AG08395 (cell line): ENCODE measurements around the gene PHTF1.
"Not testable (repeated sequence)": the region's sequence is repeated elsewhere in the genome, so short reads cannot be mapped to it uniquely, and the experiment has no call there.

Source experiments
- DNase-seq: peaks from one replicate; pipeline ENCODE4 v3.0.0; 2012; ENCODE audit warnings: mixed read lengths, low spot score

PHTF1 gene

GRCh38 chr1:113777561-113777960 lies 18.3 kb upstream of the PHTF1 start:
- no peak for DNase-seq

GRCh38 chr1:113770031-113770430 lies 10.7 kb upstream of the PHTF1 start:
- no peak for DNase-seq

DNA sequence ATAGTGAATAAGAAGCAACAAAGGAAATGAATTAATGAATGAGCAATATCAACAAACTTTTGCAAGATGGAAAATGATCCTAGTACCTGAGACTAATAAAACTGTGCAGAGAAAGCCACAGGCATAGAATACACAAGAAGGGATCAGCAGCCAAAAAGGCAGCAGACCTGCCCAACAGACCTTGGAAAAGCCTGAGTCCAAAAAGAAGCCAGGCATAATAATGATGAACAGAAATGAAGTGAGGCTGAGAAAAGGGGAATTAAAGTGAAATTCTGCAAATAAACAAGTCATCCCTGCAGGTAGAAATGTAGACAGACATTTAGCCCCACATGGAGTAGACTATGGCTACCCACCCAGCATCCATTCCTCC lies 10.3 kb upstream of the PHTF1 start:
- DNase-seq, result no peak

DNA sequence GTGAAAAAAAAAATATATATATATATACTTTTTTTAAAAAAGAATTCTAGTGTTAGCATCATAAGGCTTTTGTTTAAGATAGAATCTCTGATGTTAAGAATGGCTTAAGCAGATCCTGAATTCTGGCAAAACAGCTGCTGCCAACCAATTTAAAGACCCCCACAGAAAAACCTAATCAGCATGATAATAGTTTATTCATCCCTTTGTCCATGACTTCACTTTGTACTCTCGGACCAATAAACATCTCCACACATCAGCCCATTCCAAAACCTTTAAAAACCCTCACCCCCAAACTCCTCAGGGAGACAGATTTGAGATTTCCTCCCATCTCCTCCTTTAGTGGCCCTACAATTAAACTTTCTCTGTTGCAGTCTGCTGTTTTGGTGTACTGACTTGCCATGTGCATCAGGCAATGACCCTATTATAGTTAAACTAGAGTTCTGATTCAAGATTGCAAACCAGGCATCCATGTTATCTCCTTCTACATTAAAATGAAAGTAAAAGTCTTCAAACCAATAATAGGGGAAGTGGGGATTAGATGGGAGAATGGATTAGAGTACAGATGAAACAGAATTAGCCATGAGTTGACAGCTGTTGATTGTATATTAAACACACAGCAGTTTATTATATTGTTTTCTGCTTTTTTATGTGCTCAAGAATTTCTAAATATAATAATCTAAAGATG lies 9.8 kb upstream of the PHTF1 start:
- DNase-seq, result no peak

DNA sequence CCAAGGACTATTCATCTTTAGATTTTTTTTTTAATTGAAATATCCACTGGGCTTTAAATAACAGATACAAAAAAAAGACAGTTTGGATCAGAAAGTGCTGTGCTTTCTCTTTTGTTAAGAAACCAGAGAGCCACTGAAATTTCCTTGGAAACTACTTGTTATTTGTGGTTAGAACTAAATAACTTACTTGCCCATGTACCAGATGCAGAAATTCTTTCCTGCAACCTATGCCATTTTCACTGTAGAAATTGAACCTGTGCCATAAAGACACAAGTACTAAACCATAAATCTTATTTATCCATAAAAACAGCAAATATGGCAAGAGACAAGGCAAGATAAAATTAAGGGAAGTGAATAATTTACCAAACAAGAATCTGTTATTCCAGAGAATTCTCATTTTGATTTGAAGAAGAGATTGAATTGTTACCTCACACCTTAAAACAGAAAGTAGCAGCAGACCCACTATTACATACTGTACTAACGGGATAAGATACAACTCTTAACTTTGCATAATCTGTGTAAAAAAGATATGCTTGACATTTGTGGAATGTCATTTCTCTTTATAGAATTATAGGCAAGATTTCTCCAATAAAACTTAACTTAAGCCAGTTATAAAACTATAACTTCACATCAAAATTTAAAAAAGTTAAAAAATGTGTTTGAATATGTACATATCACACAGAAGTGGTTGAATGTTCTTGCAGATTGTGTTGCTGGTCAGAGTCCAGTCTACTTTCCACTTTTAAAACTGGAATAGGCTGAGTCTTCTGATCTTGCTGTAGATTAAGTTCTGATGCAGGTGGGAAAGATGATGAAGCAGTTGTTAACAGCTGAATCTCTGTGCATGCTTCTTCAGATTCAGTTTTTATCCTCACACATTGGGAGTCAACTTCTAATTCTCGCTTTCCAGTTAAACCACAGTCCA lies 6.3 kb upstream of the PHTF1 start:
- peak; percentile 18 for DNase-seq

DNA sequence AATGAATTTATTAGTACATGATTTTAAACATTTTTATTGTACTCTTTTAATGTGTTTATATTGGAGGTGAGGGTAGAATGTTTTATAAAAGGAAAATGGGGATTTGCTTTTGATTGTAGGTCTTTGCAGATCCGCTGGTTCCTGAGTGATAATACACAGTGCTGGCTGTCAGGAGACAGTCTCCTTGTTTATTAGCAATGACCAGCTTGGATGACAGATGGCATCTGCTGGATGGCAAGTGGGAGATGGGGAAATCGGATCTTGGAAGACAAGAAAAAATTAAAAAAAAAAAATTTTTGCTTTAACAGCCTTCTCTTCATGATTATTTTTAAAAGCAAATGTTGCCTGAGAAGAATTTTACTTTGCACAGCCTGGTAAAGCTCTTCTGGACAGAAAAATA lies 4.4 kb upstream of the PHTF1 start:
- no peak for DNase-seq

GRCh38 chr1:113761937-113762336 lies 2.7 kb upstream of the PHTF1 start:
- no peak for DNase-seq

DNA sequence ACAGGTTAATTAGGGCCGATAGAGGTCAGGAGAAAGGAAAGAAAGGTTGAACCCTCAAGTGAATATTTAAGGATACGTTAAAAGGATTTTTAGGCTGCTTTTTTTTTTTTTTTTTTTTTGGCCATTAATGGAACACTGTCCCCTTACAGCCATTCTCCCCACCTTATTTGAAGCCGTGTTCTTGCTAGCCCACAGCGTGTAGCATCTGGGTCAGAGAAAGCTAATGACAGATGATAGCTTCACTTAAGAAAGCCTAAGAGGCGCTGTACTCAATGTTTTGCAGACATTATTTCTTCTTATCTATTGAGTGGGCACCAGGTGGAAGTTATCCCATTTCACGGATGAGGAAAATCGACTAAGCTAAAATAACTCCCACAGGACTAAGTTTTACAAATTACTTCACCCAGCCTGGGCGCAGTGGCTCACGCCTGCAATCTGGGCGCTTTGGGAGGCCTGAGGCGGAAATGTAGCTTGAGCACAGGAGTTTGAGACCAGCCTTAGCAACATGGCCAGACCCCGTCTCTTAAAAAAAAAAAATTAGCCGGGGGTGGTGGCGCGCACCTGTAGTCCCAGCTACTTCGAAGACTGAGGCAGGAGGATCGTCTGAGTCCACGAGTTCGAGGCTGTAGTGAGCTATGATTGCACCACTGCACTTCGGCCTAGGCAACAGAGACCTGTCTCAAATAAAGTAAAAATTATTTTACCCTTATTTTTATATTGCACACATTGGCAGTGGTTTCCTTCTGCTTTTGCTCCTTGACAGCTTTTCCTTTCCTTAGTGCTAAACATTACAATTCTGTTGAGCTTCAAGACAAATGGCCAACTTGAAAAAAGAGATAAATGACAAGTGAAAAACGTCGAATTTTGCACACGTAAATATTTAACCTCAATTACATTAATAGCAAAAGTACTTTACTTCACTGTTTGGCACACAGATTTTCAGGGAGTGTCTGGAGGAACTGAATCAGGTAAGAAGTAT lies 1.1 kb upstream of the PHTF1 start:
- DNase-seq, result no peak

DNA sequence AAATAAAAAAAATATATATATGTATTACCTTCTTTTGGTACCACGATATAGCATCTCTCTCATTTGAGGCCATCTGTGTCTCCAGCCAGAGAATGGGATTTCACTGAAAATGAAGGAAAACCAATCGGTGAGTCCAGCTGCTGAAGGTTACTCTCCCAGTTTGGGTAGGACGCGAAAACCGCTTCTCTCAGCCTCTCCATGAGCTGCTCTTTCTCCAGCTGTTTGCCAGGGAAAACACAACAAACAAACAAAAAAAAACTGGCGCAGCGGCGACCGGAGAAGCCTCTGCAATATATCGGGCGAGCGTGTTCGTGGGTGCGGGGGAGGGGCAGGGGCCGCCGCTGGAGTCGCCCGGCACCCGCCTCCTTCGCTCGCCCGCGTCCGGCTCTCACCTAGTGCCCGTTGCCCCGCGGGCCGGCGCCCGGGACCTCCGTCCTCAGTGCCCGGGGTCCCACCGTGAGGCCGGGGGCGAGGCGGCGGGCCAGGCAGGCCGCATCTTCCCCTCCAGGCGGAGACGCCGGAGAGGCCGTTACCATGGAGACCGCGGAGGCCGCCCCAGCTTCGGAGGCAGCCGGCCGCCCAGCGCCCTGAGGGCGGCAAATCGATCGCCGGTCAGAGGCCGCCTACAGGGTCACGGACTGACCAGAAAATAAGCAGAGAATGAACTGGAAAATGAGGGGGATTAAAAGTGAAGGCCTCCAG lies 504 bp downstream of the PHTF1 start:
- DNase-seq, result peak; percentile 58

GRCh38 chr1:113756461-113756860 lies 2.8 kb downstream of the PHTF1 start:
- no peak for DNase-seq

GRCh38 chr1:113753333-113753732 lies 6.0 kb downstream of the PHTF1 start:
- DNase-seq, result not testable (repeated sequence)

DNA sequence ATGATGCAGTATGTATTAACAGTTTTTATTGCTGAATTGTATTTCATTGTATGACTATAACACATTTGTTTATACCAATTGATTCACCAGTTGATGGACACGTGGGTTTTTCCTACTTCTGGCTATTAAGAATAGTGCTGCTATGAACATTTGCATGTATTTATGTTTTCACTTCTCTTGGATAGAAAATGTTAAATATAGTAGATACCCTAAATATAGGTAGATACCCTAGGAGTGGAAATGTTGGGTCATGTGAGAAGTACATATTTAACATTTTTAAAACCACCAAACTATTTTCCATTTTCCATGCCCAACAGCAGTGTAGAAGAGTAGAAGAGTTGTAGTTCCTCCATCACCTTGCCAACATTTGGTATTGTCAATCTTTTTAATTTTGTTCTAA lies 7.8 kb downstream of the PHTF1 start:
- no peak for DNase-seq

- no peak for DNase-seq
These were observed 8.2 kb downstream of the PHTF1 start for GRCh38 chr1:113751114-113751513.

GRCh38 chr1:113749402-113749801 lies 9.9 kb downstream of the PHTF1 start:
- no peak for DNase-seq

- DNase-seq, result peak; percentile 61
These were observed 11.9 kb downstream of the PHTF1 start for GRCh38 chr1:113747376-113747775.

- no peak for DNase-seq
These were observed 13.9 kb downstream of the PHTF1 start for GRCh38 chr1:113745425-113745824.

DNA sequence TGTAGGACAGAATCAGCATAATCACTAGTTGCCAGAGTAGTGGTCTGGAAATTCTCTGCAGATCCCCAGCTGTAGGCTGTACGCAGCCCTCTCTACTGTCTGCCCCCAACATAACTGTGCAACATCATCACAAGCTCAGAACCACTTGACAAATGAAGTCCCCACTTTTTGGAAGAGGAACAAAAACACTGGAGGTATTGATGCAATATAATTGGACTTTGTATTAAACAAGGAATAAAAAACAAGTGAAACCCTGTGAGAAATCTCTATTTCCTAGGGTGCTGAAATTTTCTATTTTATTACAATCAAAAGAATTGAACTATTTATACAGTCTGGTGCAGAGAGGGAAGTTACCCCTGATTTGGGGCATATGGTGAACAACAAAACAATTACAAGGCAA lies 15.2 kb downstream of the PHTF1 start:
- no peak for DNase-seq

DNA sequence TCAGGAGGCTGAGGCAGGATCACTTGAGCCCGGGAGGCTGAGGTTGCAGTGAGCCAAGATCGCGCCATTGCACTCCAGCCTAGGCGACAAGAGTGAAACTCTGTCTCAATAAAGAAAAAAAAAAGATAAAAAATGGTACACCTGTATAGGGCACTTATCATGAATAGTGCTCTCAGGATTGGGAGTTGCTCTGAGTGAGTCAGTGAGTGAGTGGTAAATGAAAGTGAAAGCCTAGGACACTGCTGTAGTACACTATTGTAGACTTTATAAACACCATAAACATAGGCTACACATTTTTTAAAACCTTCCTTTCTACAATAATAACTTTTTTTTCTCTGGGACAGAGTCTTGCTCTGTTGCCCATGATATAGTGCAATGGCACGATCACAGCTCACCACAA lies 16.8 kb downstream of the PHTF1 start:
- DNase-seq, result no peak

- no peak for DNase-seq
These were observed 24.8 kb downstream of the PHTF1 start for GRCh38 chr1:113734357-113735055.

GRCh38 chr1:113732802-113733201 lies 26.5 kb downstream of the PHTF1 start:
- DNase-seq, result no peak

- no peak for DNase-seq
These were observed 38.3 kb downstream of the PHTF1 start for GRCh38 chr1:113721010-113721409.
